Anterior cingulate cortex (tissue), 58 donors: ENCODE data around the gene CYP4X1.
A peak's percentile ranks its signal among the peaks of the same experiment; 100 is the strongest.
"Not testable (repeated sequence)": the region's sequence is repeated elsewhere in the genome, so short reads cannot be mapped to it uniquely, and the experiment has no call there.

ENCODE experiments used
- DNase-seq, 58 donors: peaks; one replicate each; lab custom pipeline; 2025; lab: John Stamatoyannopoulos, UW

Gene CYP4X1, protein sequence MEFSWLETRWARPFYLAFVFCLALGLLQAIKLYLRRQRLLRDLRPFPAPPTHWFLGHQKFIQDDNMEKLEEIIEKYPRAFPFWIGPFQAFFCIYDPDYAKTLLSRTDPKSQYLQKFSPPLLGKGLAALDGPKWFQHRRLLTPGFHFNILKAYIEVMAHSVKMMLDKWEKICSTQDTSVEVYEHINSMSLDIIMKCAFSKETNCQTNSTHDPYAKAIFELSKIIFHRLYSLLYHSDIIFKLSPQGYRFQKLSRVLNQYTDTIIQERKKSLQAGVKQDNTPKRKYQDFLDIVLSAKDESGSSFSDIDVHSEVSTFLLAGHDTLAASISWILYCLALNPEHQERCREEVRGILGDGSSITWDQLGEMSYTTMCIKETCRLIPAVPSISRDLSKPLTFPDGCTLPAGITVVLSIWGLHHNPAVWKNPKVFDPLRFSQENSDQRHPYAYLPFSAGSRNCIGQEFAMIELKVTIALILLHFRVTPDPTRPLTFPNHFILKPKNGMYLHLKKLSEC

DNA sequence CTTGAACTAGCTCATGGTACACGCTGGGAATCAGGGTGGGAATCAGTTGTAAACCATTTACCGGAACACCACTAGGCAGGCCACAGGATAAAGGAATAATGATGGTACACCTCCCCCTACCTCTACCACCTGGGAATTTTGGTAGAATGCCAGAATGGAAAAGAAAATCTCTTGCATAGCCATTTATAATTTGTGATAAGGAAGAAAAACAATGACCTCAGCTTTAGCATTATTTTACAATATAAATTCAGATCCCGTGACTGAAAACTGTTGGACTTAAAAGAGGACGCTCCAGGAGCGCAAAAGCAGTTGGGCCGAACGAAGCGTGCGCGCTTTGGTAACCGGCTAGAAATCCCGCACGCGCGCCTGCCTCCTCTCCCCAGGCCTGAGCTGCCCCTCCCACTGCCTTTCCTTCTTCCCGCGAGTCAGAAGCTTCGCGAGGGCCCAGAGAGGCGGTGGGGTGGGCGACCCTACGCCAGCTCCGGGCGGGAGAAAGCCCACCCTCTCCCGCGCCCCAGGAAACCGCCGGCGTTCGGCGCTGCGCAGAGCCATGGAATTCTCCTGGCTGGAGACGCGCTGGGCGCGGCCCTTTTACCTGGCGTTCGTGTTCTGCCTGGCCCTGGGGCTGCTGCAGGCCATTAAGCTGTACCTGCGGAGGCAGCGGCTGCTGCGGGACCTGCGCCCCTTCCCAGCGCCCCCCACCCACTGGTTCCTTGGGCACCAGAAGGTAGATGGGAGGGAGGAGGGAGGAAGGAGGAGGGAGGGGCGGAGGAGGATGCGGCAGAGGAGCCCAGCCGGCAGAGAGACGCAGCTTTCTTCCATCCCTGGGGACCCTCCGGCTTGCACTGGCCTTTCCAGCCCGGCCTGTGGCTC is at the start of gene CYP4X1:
Gene CYP4X1 (plus strand): TSS at position 402 of the 873 bp plus-strand sequence. CDS start 149 bp downstream, at position 551.
- DNase-seq = peak in 38 of 58 donors; percentile 2 to 69 (median 26)

DNA sequence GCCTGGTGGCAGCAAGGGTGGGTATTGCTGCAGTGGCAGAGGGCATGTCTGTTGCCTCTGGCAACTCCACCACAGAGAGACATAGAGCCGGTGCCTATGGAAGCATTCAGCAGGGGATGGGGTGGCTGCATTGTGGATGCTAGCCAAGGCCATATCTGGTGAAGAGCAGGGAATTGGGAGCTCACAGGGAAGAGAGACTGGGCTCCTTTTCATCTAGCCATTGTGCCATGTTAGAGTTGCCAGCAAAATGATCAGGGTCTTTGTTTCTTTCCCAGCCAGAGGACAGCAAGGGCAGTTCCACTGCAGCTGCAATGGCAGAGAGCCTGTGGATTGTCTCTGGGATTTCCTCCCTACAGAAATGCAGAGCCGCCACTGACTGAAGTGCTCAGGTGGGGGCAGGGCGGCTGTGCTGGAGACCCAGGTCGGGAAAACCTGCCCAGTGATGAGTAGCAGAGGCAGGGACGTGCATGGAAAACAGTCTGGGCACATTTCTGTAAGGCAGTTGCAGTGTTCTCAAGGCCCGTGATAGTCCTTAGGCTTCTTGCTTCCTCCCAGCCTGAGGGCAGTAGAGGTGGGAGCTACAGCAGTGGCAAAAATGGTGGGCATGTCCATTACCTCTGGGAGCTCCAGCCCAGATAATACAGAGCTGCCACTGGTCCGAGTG is 40.2 kb upstream of the CYP4X1 start:
- peak in 13 of 58 donors; percentile 1 to 66 (median 15) for DNase-seq

DNA sequence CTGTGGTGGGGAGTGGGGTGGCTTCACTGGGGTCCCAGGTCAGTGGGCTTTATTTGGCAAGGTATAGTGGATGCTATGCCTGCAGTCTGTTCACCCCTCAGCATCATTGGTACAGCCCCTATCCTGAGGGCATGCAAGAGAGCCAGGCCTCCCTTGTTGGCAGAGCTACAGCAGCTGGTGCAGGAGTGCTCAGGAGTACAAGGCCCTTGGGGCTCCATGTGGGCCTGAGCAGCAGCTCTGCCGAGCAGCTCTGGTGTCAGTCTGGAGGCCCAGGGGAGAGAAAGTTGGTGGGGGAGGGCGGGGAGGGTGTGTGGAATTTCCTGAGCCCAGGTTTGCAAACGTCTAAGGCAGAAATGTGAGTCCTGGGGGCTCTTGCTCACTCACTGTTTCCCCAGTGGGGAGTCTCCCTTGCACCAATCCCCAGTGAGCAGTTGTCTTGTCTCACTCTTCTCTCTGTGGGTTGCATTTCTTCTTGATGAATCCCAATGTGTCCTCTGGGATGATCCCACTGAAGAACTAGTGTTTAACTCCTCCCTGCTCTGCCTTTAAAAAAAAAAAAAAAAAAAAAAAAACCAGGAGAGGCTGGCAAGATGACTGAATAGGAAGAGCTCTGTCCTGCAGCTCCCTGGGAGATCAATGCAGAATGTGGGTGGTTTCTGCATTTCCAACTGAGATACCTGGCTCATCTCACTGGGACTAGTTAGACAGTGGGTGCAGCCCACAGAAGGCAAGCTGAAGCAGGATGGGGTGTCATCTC is 39.5 kb upstream of the CYP4X1 start:
- DNase-seq = no peak

DNA sequence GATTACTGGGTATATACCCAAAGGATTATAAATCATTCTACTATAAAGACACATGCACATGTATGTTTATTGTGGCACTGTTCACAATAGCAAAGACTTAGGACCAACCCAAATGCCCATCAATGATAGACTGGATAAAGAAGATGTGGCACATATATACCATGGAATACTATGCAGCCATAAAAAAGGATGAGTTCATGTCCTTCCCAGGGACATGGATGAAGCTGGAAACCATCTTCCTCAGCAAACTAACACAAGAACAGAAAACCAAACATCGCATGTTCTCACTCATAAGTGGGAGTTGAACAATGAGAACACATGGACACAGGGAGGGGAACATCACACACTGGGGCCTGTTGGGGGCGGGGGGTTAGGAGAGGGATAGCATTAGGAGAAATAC is 32.9 kb upstream of the CYP4X1 start:
- DNase-seq = not testable (repeated sequence)

DNA sequence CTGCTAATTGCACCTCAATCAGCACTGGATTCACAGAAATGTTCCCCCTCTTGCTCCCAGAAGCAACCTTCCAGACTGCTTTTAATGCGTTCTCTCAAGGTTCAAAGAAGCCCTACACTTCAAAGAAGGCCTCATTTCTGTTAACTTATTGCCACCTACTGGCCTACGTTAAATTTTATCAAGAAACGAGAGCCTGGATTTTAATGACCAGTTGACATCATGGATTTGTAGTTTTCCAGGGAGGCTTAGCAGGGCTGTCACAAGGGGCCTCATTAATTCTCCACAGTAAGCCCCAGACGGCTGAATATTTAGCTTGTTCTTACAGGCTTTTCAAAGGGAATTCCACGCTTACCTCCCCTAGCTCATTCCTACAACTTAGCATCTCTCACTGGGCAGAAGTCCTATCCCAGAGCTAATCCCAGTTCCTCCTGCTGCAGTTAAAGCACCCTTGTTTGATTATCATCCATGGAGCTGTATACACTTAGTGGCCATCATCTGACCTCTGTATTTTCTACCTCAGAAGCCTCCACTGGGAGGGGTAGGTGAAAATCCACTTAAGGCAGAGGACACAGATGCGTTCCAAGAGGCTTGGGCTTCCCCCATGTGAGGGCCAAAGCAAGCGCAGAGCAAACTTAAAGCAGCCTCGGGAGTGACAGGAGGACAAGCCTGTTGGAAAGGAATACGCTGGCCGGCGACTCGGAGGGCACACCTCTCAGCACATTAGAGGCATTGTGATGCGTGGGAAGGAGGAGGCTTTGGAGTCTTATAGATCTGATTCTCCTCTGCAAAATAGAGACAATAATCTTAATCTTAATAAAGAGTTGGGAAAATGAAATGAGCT is 32.2 kb upstream of the CYP4X1 start:
- DNase-seq = no peak

DNA sequence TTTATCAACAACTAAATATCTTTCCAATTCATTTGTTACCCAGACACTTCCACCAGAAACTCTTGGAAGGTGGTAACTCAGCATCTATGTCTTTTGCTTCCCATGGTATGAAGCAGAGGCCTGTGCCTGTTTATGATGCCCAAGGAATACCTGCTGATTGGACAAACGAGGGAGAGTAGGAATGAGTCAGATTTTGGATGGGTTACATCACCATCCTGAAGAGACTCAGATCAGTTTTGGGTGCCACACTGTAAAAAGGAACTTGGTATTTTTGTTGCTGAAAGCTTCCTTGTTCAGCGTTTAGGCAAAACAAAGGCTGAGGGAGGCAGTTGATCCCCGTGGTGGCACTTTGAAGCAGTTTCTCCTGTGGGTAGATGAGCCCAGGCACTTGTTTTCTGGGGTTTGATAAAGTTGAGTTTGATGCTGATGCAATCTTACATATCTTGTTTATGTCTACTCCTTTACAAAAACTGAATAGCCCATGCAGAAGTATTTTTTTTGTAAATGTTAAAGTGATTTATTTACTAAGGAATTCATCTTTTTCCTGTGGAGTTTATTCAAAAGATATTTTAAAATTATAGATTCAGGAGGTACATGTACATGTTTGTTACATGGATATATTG is 26.7 kb upstream of the CYP4X1 start:
- DNase-seq = no peak

DNA sequence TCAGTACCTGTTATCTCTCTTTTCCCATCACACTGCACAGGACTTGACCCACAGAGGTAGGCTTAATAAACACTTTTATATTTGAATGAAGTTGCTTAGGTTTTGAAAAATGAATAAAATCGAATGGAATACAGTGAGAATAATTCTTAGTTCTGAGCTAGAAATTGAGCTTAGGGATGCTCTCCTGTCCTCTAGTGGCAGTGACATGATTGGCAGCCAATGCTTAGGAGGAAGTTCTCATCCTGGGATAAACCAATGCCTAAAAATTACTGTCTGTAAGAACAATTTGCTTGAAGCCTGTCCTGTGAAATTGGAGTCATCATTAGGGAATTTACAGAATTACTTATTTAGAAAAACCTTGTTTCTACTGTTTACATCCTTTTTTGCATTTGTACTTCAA is 21.3 kb upstream of the CYP4X1 start:
- DNase-seq = no peak

DNA sequence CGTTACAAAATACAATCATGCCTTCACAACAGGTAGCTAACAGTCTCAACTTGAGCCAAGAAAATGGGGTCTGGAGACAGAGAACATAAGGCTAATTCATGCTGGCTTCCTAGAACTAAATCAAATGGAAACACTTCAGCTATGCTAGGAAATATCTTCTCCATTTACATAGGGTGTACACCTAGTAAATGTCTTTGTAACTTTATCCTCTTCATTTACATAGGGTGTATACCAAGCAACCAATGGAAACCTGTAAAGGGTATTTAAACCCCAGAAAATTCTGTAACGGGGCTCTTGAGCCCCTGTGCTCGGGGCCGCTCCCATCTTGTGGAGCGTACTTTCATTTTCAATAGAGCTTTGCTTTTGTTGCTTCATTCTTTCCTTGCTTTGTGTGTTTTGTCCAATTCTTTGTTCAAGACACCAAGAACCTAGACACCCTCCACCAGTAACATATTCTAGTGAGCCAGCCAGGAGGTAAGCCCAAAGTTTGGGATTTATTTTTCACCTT is 19.5 kb upstream of the CYP4X1 start:
- DNase-seq = no peak

DNA sequence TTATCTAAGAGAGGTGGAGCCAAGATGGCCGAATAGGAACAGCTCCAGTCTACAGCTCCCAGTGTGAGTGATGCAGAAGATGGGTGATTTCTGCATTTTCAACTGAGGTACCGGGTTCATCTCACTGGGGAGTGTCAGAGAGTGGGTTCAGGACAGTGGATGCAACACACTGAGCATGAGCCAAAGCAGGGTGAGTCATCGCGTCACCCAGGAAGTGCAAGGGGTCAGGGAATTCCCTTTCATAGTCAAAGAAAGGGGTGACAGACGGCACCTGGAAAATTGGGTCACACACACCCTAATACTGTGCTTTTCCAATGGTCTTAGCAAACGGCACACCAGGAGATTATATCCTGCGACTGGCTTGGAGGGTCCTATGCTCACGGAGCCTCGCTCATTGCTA is 17.0 kb upstream of the CYP4X1 start:
- DNase-seq = not testable (repeated sequence)

DNA sequence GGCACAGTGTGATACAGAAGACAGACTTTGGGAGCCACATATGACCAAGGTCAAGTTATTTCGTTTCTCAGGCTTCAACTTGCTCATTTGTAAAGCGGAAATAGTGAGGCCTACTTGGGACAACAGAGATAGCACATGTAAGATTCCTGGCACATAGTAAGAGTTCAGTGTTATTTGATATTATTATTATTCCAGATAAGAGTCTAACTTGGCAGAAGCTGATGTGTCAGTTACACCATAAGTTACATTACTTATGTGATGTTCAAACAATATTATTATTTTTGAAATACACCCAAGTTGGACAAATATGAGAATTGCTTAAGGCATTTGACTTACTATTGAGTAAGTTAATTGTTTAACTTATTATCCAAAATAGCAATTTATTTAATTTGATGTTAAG is 10.2 kb upstream of the CYP4X1 start:
- DNase-seq = no peak

DNA sequence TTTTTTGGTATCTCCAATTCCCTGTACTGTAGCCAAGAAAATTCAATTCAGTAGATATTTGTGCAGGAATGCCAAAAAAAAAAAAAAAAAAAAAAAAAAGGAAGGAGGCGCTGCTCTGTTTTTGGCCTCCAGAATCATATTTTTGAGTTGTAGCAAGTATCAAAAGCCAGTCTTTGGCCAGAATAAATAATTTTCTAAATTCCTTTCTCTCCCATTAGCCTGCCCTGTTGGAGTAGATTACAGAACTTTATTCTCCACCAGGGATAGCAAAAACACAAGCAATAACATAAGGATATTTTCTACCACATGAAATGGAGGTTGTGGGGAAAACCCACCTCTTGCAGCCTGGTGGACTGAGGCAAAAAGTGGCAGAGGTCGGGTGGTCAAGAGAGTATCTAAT is 2.4 kb upstream of the CYP4X1 start:
- no peak for DNase-seq

DNA sequence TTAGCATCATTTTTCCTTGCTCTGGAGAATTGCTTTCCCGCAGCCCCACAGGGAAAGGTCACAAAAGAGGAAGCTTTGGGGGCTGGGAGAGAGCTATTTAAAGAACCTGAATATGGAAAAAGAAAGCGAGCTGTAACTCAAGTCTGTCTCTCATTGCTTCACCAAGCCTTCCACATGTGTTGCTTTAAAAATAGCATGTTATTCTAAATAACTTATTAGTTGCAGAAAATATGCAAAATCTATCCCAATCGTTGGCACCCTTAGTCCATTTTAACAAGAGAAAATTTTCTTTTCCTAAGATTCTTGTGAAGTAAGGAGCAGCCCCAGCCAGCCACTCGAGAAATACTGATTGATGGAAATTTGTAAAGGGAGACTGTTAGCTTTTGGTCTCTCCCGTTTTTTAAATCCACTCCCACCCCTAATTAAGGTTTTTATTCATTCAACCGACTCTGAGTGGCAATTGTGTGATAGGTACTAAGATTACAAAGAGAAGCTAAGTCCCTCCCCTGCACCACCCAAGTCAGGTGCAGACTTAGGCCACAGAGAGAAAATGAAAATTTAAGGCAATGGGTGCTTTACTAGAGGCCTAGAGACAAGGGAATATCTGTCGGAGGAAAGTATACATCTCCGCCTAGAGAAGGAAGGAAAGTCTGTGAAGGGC is 802 bp downstream of the CYP4X1 start:
- peak in 2 of 58 donors; percentile 1 to 7 for DNase-seq

DNA sequence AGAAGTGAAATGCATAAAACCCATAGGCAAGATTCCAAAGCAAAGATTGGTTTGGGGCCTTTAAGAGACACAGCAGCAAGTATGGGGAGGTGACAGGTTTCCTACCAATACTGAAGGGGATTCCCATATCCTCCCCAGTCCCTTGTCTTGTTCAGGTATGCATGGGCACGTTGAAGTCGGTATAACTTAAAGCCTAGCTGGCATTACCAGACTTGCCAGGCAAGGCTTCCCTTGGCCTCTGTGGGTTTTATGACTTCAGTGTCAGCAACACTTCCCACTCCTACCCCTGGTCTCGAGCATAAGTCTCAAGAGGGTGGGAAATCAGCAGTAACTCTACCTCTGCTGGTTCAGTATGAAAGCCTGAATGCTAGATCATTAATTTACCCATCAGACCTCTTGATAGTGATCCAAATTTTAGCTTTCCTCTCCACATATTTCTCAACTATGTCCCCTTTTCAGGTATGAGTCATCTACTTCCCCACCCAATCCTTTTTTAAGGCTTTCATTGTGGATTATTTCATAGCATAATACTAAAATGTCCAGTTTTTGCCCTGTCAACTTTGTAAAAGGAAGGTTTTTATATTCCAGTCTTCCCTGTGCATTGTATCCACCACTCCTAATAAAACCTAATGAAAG is 6.8 kb downstream of the CYP4X1 start:
- no peak for DNase-seq

DNA sequence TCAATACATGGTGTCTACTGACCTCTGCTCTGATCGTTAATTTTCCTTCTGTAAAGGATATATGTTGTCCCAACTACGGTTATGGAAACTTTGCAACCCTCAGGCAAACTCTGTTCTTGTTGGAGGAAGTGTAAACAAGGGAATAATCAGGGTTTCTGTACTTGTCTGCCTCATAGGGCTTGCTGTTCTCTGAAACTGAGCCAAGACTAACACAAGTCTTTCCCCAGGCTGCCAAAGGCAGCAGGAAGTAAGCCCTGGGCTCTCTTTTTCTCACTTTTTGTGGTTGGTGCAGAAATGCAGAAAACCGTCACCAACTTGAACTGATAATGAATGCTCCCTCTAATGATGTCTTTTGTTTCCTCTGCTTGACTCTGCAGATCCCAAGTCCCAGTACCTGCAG is 7.6 kb downstream of the CYP4X1 start:
- no peak for DNase-seq

DNA sequence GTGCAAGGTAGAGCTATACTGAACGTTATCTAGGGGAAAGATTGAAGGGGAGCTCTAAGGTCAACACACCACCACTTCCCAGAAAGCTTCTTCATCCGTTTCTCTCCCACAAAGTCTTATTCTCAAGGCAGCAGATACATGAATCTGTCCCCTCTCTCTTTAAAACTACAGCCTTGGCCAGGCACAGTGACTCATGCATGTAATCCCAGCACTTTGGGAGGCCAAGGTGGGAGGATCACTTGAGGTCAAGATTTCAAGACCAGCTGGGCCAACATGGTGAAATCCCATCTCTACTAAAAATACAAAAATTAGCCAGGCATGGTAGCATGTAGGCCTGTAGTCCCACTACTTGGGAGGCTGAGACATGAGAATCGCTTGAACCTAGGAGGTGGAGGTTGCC is 8.1 kb downstream of the CYP4X1 start:
- no peak for DNase-seq

DNA sequence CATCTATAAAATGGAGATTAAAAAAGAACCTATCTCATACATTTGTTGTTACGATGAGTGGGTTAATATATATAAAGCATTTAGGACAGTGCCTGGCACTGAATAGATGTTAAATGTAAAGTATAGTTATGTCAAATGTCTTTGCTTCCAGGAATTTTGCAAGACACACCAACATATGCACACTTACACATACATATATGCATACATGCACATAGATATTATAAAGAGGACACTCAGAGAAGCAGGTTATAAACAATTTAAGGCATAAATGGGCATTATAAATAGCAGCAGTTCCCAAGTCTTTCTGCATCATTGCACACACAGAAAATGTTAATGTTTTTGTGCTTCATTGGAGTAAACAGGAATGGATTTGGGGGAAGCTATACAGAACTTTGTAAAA is 13.3 kb downstream of the CYP4X1 start:
- no peak for DNase-seq

DNA sequence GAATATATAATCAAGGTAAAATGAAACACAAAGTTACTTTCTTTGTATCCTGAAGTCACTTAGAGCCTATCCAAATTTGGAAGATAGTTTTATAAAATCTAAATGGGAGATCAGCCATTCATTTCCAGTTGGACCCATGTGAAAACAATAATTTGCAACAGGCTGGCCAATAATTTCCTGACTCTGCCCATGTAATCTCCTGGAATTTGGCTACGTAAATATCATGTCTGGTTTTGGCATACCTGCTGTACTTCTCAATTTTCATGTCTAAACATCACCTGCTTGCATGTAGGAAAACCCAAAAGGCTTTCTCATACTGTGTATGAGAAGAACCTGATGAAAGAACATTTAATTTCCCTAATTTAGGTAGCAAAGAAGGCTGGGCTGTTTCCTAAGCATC is 35.9 kb downstream of the CYP4X1 start:
- no peak for DNase-seq
